Measurements from ENCODE around the gene SMDT1. TPM values are rescaled to one million over a fixed set of nuclear protein-coding genes. Genes with fewer than 3 reads are reported as not detected.

SMDT1 gene
- total and polyA plus RNA-seq, 2 donors (not counting 3 experiments of a cell fraction or from before 2014, with no cell fraction given) = 61.2 to 74.2 TPM

- H4K20me1 ChIP-seq (replicated peaks; ENCODE audit: control insufficient read depth, extremely low read depth, insufficient read depth, low read length) = no peaks in the 10 kb centered on the region
- intact Hi-C loops (cut with micrococcal nuclease) = loop anchor here (10.0 kb wide), 1 partner anchor 417 kb away; the partner anchor contains the start of gene MEI1
- dilution Hi-C loops (cut with MboI; ENCODE audit: extremely low pct_ligation_motif_present, low sequenced_read_pairs) = no loop called here
- no peaks in the 10 kb centered on the region for H3K9me3 ChIP-seq (replicated peaks; ENCODE audit: control insufficient read depth, insufficient read depth, low read length)
- H3K9ac ChIP-seq (replicated peaks; ENCODE audit: extremely low read depth, insufficient read depth, low read length) = no peak overlapping the region
- H3K27ac ChIP-seq (ENCODE audit: insufficient read depth, low read depth, low read length) = no peak overlapping the region
- no peak overlapping the region for H2AFZ ChIP-seq (ENCODE audit: low read depth, low read length)
- no peak for DNase-seq (ENCODE audit: low read depth, low spot score)
- H3K4me2 ChIP-seq (ENCODE audit: insufficient read depth, low read length) = no peak overlapping the region
- ChIA-PET CTCF (interaction anchor here (0.9 to 5.1 kb wide), 3 partner anchors 9 to 145 kb away, joined by 4 to 83 read pairs (median 71); partner anchors contain the start of genes NDUFA6 and SEPTIN3), POLR2A (no interaction called here)
- no peaks in the 10 kb centered on the region for H3K27me3 ChIP-seq (ENCODE audit: control insufficient read depth in 2 of 2, insufficient read depth in 2 of 2, low read length in 2 of 2)
- BruUV-seq (replicated peaks) = no TSS peak
- no peak overlapping the region for H3K4me3 ChIP-seq (replicated peaks in 1 of 3; ENCODE audit: insufficient read depth in 1 of 3, low read depth in 1 of 3, low read length in 3 of 3)
- H3K36me3 ChIP-seq (ENCODE audit: control insufficient read depth in 2 of 2, extremely low read depth in 1 of 2, insufficient read depth in 2 of 2, low read length in 2 of 2) = no peaks in the 10 kb centered on the region
- no peaks in the 10 kb centered on the region for H3K79me2 ChIP-seq (ENCODE audit: control insufficient read depth, insufficient read depth, low read length)
- FAIRE-seq = no peak
- H3K4me1 ChIP-seq (ENCODE audit: control insufficient read depth, extremely low read depth, insufficient read depth, low read length) = no peaks in the 10 kb centered on the region
- TF ChIP-seq JUN (IDR thresholded peaks at IDR 0.05; ENCODE audit: borderline replicate concordance, insufficient read depth, insufficient read length, low read depth) (no peak), POLR2A (IDR thresholded peaks at IDR 0.05; ENCODE audit: low read depth, low read length) (no peak), GATA2 (IDR thresholded peaks at IDR 0.05; ENCODE audit: insufficient read depth, insufficient read length, low read depth, low read length) (no peak), MYC (IDR thresholded peaks at IDR 0.05; ENCODE audit: low read depth, low read length) (no peak), FOS (IDR thresholded peaks at IDR 0.05; ENCODE audit: borderline replicate concordance, insufficient read depth, low read length) (no peak), POLR2AphosphoS5 (IDR thresholded peaks at IDR 0.05; ENCODE audit: insufficient read depth, low read depth, low read length) (no peak), EZH2 (IDR thresholded peaks at IDR 0.05; ENCODE audit: borderline replicate concordance, low read depth, low read length, severe bottlenecking) (no peak)
- TF ChIP-seq, protein P1, sequence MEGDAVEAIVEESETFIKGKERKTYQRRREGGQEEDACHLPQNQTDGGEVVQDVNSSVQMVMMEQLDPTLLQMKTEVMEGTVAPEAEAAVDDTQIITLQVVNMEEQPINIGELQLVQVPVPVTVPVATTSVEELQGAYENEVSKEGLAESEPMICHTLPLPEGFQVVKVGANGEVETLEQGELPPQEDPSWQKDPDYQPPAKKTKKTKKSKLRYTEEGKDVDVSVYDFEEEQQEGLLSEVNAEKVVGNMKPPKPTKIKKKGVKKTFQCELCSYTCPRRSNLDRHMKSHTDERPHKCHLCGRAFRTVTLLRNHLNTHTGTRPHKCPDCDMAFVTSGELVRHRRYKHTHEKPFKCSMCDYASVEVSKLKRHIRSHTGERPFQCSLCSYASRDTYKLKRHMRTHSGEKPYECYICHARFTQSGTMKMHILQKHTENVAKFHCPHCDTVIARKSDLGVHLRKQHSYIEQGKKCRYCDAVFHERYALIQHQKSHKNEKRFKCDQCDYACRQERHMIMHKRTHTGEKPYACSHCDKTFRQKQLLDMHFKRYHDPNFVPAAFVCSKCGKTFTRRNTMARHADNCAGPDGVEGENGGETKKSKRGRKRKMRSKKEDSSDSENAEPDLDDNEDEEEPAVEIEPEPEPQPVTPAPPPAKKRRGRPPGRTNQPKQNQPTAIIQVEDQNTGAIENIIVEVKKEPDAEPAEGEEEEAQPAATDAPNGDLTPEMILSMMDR (IDR thresholded peaks at IDR 0.05; ENCODE audit: extremely low read depth in 1 of 2, insufficient read depth in 1 of 2, low read depth in 1 of 2, low read length in 2 of 2) = no peak
- TF ChIP-seq, protein P2, sequence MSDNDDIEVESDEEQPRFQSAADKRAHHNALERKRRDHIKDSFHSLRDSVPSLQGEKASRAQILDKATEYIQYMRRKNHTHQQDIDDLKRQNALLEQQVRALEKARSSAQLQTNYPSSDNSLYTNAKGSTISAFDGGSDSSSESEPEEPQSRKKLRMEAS (IDR thresholded peaks at IDR 0.05; ENCODE audit: insufficient read depth, insufficient read length) = no peak
- no peaks in the 10 kb centered on the region for H3K9me1 ChIP-seq (replicated peaks; ENCODE audit: control insufficient read depth, extremely low read depth, insufficient read depth, low read length)
Measured at GRCh38 chr22:42111798-42112197, 32.3 kb downstream of the SMDT1 start.
